T-helper 2 cell treated with Interferon-gamma antibody and Interleukin-4, amounts not matched to agents 5 μg/mL and 100 μg/mL, for 36 hours (primary cell): ENCODE measurements around the gene DPAGT1.
"Not testable (repeated sequence)": the region's sequence is repeated elsewhere in the genome, so short reads cannot be mapped to it uniquely, and the experiment has no call there.

Experiments used
- DNase-seq: peaks from one replicate; pipeline ENCODE4 v3.0.0; 2021; ENCODE audit warnings: low spot score
- H3K27ac Mint-ChIP-seq: one replicate; pipeline ENCODE4 v1.8.0; 2021; ENCODE audit warnings: mild to moderate bottlenecking, mixed read lengths
- H3K27me3 Mint-ChIP-seq: one replicate; pipeline ENCODE4 v1.8.0; 2021; ENCODE audit warnings: low read depth, mixed read lengths
- H3K36me3 Mint-ChIP-seq: one replicate; pipeline ENCODE4 v1.8.0; 2021; ENCODE audit warnings: low read depth, mixed read lengths
- H3K4me1 Mint-ChIP-seq: one replicate; pipeline ENCODE4 v1.8.0; 2021; ENCODE audit warnings: low read depth, mixed read lengths
- H3K4me3 Mint-ChIP-seq: one replicate; pipeline ENCODE4 v1.8.0; 2022; ENCODE audit warnings: mild to moderate bottlenecking, moderate library complexity, mixed read lengths
- H3K9me3 Mint-ChIP-seq: one replicate; pipeline ENCODE4 v1.8.0; 2021; ENCODE audit warnings: mixed read lengths

DPAGT1 gene

GRCh38 chr11:119078675-119079420, 22.8 kb downstream of the DPAGT1 start:
- DNase-seq: no peak
- Mint-ChIP-seq H3K9me3 (no peaks in the 10 kb centered on the region), H3K4me1 (no peaks in the 10 kb centered on the region), H3K27ac (no peak overlapping the region), H3K27me3 (no peaks in the 10 kb centered on the region), H3K36me3 (peaks cover 51% of the 10 kb centered on the region), H3K4me3 (no peak overlapping the region)

- no peaks in the 10 kb centered on the region for H3K27me3 Mint-ChIP-seq
- no peak overlapping the region for H3K4me3 Mint-ChIP-seq
- peaks cover 58% of the 10 kb centered on the region for H3K36me3 Mint-ChIP-seq
- H3K9me3 Mint-ChIP-seq: no peaks in the 10 kb centered on the region
- no peak overlapping the region for H3K27ac Mint-ChIP-seq
- H3K4me1 Mint-ChIP-seq: no peaks in the 10 kb centered on the region
- no peak for DNase-seq
Measured at GRCh38 chr11:119077839-119078238, 23.8 kb downstream of the DPAGT1 start.

GRCh38 chr11:119067371-119068222, 34.1 kb downstream of the DPAGT1 start, which contains the start of gene VPS11:
Gene VPS11 (plus strand): TSS chr11:119067818. CDS start chr11:119067824, 6 bp downstream.
- H3K27me3 Mint-ChIP-seq: no peaks in the 10 kb centered on the region

GRCh38 chr11:119065369-119065768, 36.3 kb downstream of the DPAGT1 start:
- peak overlapping the region; percentile 99 for H3K4me3 Mint-ChIP-seq
- H3K27me3 Mint-ChIP-seq: no peaks in the 10 kb centered on the region
- peaks cover 22% of the 10 kb centered on the region for H3K4me1 Mint-ChIP-seq
- H3K27ac Mint-ChIP-seq: peak overlapping the region; percentile 17
- H3K9me3 Mint-ChIP-seq: no peaks in the 10 kb centered on the region
- peaks cover 7% of the 10 kb centered on the region for H3K36me3 Mint-ChIP-seq
- peak; percentile 38 for DNase-seq

More at GRCh38 chr11:119067371-119068222, 34.1 kb downstream of the DPAGT1 start, which contains the start of gene VPS11:
- Mint-ChIP-seq H3K4me1 (peaks cover 22% of the 10 kb centered on the region), H3K27ac (peak within 1 kb of the TSS; percentile 94), H3K9me3 (no peaks in the 10 kb centered on the region), H3K4me3 (peak within 1 kb of the TSS; percentile 99), H3K36me3 (peaks cover 14% of the 10 kb centered on the region)
- peak; percentile 99 for DNase-seq

DNA sequence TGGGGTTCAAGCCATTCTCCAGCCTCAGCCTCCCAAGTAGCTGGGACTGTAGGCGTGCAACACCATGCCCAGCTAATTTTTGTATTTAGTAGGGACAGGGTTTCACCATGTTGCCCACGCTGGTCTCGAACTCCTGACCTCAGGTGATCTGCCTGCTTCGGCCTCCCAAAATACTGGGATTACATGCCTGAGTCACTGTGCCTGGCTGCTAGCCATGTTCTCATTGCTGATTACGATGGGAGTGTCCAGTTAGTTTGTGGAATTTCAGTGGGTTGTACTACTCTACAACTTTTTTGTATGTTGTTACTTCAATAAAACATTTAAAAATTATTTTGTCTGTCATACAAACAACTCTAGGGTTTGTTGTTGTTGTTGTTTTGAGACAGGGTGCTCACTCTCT, 38.9 kb downstream of the DPAGT1 start:
- H3K36me3 Mint-ChIP-seq: peaks cover 7% of the 10 kb centered on the region
- H3K4me1 Mint-ChIP-seq: peaks cover 20% of the 10 kb centered on the region
- H3K9me3 Mint-ChIP-seq: no peaks in the 10 kb centered on the region
- H3K4me3 Mint-ChIP-seq: no peak overlapping the region
- no peak overlapping the region for H3K27ac Mint-ChIP-seq
- no peak for DNase-seq
- H3K27me3 Mint-ChIP-seq: no peaks in the 10 kb centered on the region

GRCh38 chr11:119061256-119061655, 40.4 kb downstream of the DPAGT1 start:
- Mint-ChIP-seq H3K4me1 (peaks cover 14% of the 10 kb centered on the region), H3K9me3 (no peaks in the 10 kb centered on the region), H3K27me3 (no peaks in the 10 kb centered on the region), H3K27ac (no peak overlapping the region), H3K36me3 (peaks cover 7% of the 10 kb centered on the region), H3K4me3 (no peak overlapping the region)
- no peak for DNase-seq

GRCh38 chr11:119059128-119059527, 42.5 kb downstream of the DPAGT1 start:
- H3K4me1 Mint-ChIP-seq: peaks cover 19% of the 10 kb centered on the region
- not testable (repeated sequence) for H3K27me3 Mint-ChIP-seq, H3K27ac Mint-ChIP-seq, H3K4me3 Mint-ChIP-seq, H3K9me3 Mint-ChIP-seq, DNase-seq
- H3K36me3 Mint-ChIP-seq: peaks cover 26% of the 10 kb centered on the region

DNA sequence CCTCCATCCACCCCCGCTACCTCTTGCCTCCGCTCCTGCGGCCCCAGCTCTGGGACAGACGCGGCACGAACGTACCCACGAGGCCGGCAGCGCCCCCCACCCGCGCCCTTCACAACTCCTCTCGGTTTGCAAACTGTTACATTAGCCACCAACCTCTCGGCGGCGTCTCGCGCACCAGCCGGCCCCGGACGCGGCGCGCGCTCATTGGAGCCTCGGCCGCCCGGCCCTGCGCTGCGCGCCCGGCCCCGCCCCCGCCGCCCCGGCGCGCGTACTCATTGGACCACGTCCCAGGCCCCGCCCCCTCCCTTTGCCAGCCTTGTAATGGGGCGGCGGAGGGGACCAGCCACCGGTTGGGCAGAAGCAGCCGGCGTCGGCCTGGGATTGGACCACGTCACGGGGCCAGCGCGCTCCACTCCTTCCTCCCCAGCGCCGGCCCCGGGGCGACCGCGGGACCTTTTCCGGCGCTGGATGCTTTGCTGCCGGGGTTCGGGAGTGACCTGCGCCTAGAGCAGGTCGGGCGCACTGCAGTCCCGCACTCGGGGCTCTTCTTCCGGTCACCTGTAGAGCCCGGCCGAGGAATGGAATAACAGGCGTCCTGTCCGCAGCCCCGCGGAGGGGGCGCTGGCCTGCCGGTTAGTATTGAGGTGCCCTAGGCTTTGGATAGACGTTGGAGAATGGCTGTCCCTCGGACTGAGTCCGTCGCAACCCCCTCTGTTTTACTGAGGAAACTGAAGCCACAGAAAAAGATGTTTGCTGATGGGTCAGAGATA, 44.5 kb downstream of the DPAGT1 start, which contains the start of gene HYOU1:
Gene HYOU1 (minus strand): TSS at position 206 of the 770 bp plus-strand sequence. CDS start 1,045 bp downstream, outside the sequence.
- Mint-ChIP-seq H3K4me3 (peak within 1 kb of the TSS; percentile 91), H3K36me3 (peaks cover 43% of the 10 kb centered on the region), H3K4me1 (peaks cover 19% of the 10 kb centered on the region), H3K27me3 (no peaks in the 10 kb centered on the region), H3K27ac (peak within 1 kb of the TSS; percentile 99), H3K9me3 (no peaks in the 10 kb centered on the region)
- peak; percentile 99 for DNase-seq

GRCh38 chr11:119056421-119056999, 45.1 kb downstream of the DPAGT1 start:
- peaks cover 19% of the 10 kb centered on the region for H3K4me1 Mint-ChIP-seq
- peak overlapping the region; percentile 91 for H3K4me3 Mint-ChIP-seq
- DNase-seq: peak; percentile 17
- no peaks in the 10 kb centered on the region for H3K27me3 Mint-ChIP-seq
- peak overlapping the region; percentile 99 for H3K27ac Mint-ChIP-seq
- peaks cover 47% of the 10 kb centered on the region for H3K36me3 Mint-ChIP-seq
- H3K9me3 Mint-ChIP-seq: no peaks in the 10 kb centered on the region

- Mint-ChIP-seq H3K4me1 (peaks cover 19% of the 10 kb centered on the region), H3K9me3 (no peaks in the 10 kb centered on the region), H3K27ac (peak overlapping the region; percentile 83), H3K4me3 (peak overlapping the region; percentile 91), H3K27me3 (no peaks in the 10 kb centered on the region), H3K36me3 (peaks cover 53% of the 10 kb centered on the region)
- DNase-seq: no peak
Measured at GRCh38 chr11:119055901-119056300, 45.8 kb downstream of the DPAGT1 start.

DNA sequence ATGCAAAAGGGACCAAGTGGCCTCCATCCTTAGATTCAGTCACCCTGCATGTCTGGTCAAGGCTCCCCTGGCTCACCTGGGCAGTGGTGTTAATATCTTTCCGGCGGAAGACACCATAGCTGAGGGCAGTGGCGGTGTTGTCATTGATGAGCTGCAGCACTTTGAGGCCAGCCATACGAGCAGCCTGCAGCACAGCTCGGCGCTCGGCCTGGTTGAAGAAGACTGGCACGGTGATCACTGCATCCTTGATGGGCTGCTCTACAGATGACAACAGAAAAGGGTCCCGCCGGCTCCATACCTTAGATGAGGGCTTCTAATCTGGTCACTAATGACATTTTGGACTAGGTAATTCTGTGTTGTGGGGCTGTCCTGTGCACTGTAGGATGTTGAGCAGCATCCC, 47.2 kb downstream of the DPAGT1 start:
- Mint-ChIP-seq H3K36me3 (peaks cover 63% of the 10 kb centered on the region), H3K27ac (no peak overlapping the region), H3K4me3 (peak overlapping the region; percentile 51), H3K27me3 (no peaks in the 10 kb centered on the region), H3K9me3 (no peaks in the 10 kb centered on the region), H3K4me1 (peaks cover 19% of the 10 kb centered on the region)
- no peak for DNase-seq

- DNase-seq: no peak
- no peaks in the 10 kb centered on the region for H3K27me3 Mint-ChIP-seq
- no peak overlapping the region for H3K4me3 Mint-ChIP-seq
- H3K36me3 Mint-ChIP-seq: peaks cover 72% of the 10 kb centered on the region
- no peak overlapping the region for H3K27ac Mint-ChIP-seq
- peaks cover 12% of the 10 kb centered on the region for H3K4me1 Mint-ChIP-seq
- H3K9me3 Mint-ChIP-seq: no peaks in the 10 kb centered on the region
Measured at GRCh38 chr11:119052163-119052814, 49.4 kb downstream of the DPAGT1 start.
